Fibroblast of skin of right biceps (primary cell): ENCODE data around the gene KCNK13.
A peak's percentile ranks its signal among the peaks of the same experiment; 100 is the strongest.
"Not testable (repeated sequence)": the region's sequence is repeated elsewhere in the genome, so short reads cannot be mapped to it uniquely, and the experiment has no call there.

Source experiments
- DNase-seq: peaks from one replicate; pipeline ENCODE4 v3.0.0-alpha.2; 2013

KCNK13 gene

GRCh38 chr14:90062127-90062794, 467 bp downstream of the KCNK13 start:
- peak; percentile 3 for DNase-seq

GRCh38 chr14:90062822-90063539, 1.2 kb downstream of the KCNK13 start:
- no peak for DNase-seq

GRCh38 chr14:90072350-90072749, 10.6 kb downstream of the KCNK13 start:
- no peak for DNase-seq

- DNase-seq = no peak
These were observed 17.8 kb downstream of the KCNK13 start for GRCh38 chr14:90079576-90079975.

- DNase-seq = peak; percentile 35
These were observed 25.6 kb downstream of the KCNK13 start for GRCh38 chr14:90087433-90087832.

GRCh38 chr14:90088176-90088575, 26.4 kb downstream of the KCNK13 start:
- DNase-seq = no peak

- DNase-seq = not testable (repeated sequence)
These were observed 27.7 kb downstream of the KCNK13 start for GRCh38 chr14:90089486-90089885.

GRCh38 chr14:90091393-90091792, 29.6 kb downstream of the KCNK13 start:
- peak; percentile 73 for DNase-seq

- no peak for DNase-seq
These were observed 32.3 kb downstream of the KCNK13 start for GRCh38 chr14:90093942-90094595.

- no peak for DNase-seq
These were observed 33.3 kb downstream of the KCNK13 start for GRCh38 chr14:90095096-90095495.

- no peak for DNase-seq
These were observed 34.8 kb downstream of the KCNK13 start for GRCh38 chr14:90096566-90096965.

- DNase-seq = no peak
These were observed 42.0 kb downstream of the KCNK13 start for GRCh38 chr14:90103808-90104207.

- DNase-seq = no peak
These were observed 44.0 kb downstream of the KCNK13 start for GRCh38 chr14:90105756-90106155.

GRCh38 chr14:90107789-90108188, 46.0 kb downstream of the KCNK13 start:
- no peak for DNase-seq

- DNase-seq = no peak
These were observed 48.1 kb downstream of the KCNK13 start for GRCh38 chr14:90109858-90110257.

- peak; percentile 89 for DNase-seq
These were observed 50.2 kb downstream of the KCNK13 start for GRCh38 chr14:90111895-90112534.

GRCh38 chr14:90114554-90114953, 52.8 kb downstream of the KCNK13 start:
- DNase-seq = no peak

GRCh38 chr14:90115780-90116179, 54.0 kb downstream of the KCNK13 start:
- DNase-seq = no peak

- no peak for DNase-seq
These were observed 54.6 kb downstream of the KCNK13 start for GRCh38 chr14:90116444-90116843.

GRCh38 chr14:90118027-90118426, 56.2 kb downstream of the KCNK13 start:
- DNase-seq = no peak

GRCh38 chr14:90126260-90126659, 64.5 kb downstream of the KCNK13 start:
- no peak for DNase-seq

- DNase-seq = no peak
These were observed 71.2 kb downstream of the KCNK13 start for GRCh38 chr14:90132821-90133570.

- no peak for DNase-seq
These were observed 75.1 kb downstream of the KCNK13 start for GRCh38 chr14:90136904-90137303.
